ENCODE results near the gene SBF2.

The SBF2 gene

GRCh38 chr11:10308201-10308954 is 14.4 kb upstream of the SBF2 start:
- peak overlapping the region; percentile 74 for H3K4me3 ChIP-seq (ENCODE audit: low read depth, low read length)
- TF ChIP-seq, protein P1, sequence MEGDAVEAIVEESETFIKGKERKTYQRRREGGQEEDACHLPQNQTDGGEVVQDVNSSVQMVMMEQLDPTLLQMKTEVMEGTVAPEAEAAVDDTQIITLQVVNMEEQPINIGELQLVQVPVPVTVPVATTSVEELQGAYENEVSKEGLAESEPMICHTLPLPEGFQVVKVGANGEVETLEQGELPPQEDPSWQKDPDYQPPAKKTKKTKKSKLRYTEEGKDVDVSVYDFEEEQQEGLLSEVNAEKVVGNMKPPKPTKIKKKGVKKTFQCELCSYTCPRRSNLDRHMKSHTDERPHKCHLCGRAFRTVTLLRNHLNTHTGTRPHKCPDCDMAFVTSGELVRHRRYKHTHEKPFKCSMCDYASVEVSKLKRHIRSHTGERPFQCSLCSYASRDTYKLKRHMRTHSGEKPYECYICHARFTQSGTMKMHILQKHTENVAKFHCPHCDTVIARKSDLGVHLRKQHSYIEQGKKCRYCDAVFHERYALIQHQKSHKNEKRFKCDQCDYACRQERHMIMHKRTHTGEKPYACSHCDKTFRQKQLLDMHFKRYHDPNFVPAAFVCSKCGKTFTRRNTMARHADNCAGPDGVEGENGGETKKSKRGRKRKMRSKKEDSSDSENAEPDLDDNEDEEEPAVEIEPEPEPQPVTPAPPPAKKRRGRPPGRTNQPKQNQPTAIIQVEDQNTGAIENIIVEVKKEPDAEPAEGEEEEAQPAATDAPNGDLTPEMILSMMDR (IDR thresholded peaks at IDR 0.05; ENCODE audit: low read depth, low read length, missing control alignments), result no peak
- no peak for DNase-seq (ENCODE audit: low read depth)

GRCh38 chr11:10307400-10308200 is 13.6 kb upstream of the SBF2 start:
- DNase-seq (ENCODE audit: low read depth), result no peak
- peak overlapping the region; percentile 74 for H3K4me3 ChIP-seq (ENCODE audit: low read depth, low read length)
- TF ChIP-seq, protein P1 (IDR thresholded peaks at IDR 0.05; ENCODE audit: low read depth, low read length, missing control alignments), result peak; percentile 90

DNA sequence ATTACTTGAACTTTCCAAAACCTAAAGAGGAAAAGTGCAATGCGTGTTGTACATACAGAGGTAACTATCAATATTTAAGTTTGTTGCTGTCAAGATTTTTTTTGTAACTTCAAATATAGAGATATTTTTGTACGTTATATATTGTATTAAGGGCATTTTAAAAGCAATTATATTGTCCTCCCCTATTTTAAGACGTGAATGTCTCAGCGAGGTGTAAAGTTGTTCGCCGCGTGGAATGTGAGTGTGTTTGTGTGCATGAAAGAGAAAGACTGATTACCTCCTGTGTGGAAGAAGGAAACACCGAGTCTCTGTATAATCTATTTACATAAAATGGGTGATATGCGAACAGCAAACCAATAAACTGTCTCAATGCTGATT is 13.0 kb upstream of the SBF2 start:
- H3K4me3 ChIP-seq (ENCODE audit: low read depth, low read length), result peak overlapping the region; percentile 74
- DNase-seq (ENCODE audit: low read depth), result no peak
- TF ChIP-seq, protein P1 (IDR thresholded peaks at IDR 0.05; ENCODE audit: low read depth, low read length, missing control alignments), result no peak

DNA sequence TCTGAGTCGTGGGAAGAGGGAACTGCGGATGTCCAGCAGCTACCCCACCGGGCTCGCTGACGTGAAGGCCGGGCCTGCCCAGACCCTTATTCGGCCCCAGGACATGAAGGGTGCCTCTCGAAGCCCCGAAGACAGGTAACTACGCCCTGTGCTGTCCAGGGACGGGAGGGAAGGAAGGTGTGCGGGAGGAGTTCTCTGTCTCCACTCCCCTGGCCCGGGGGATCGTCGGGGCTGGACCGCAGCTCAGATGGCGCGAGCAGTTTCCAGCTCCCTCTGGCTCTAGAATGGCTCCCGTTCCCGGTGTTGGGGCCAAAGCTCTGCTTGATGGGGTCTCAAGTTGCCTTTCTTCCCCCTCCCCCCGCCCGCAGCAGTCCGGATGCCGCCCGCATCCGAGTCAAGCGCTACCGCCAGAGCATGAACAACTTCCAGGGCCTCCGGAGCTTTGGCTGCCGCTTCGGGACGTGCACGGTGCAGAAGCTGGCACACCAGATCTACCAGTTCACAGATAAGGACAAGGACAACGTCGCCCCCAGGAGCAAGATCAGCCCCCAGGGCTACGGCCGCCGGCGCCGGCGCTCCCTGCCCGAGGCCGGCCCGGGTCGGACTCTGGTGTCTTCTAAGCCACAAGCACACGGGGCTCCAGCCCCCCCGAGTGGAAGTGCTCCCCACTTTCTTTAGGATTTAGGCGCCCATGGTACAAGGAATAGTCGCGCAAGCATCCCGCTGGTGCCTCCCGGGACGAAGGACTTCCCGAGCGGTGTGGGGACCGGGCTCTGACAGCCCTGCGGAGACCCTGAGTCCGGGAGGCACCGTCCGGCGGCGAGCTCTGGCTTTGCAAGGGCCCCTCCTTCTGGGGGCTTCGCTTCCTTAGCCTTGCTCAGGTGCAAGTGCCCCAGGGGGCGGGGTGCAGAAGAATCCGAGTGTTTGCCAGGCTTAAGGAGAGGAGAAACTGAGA is 12.2 kb upstream of the SBF2 start:
- TF ChIP-seq, protein P1 (IDR thresholded peaks at IDR 0.05; ENCODE audit: low read depth, low read length, missing control alignments), result no peak
- no peak for DNase-seq (ENCODE audit: low read depth)
- H3K4me3 ChIP-seq (ENCODE audit: low read depth, low read length), result peak overlapping the region; percentile 74

GRCh38 chr11:10305262-10305963 is 11.4 kb upstream of the SBF2 start:
- TF ChIP-seq, protein P1 (IDR thresholded peaks at IDR 0.05; ENCODE audit: low read depth, low read length, missing control alignments), result no peak
- DNase-seq (ENCODE audit: low read depth), result no peak

More at GRCh38 chr11:10305262-10305963, 11.4 kb upstream of the SBF2 start:
- H3K4me3 ChIP-seq (ENCODE audit: low read depth, low read length), result peak overlapping the region; percentile 74
